HG03103 (cell line): ENCODE results near the gene CAPN9.

ENCODE experiments used
- ATAC-seq: cut with Tn5 transposase; IDR thresholded peaks from one replicate; pipeline ENCODE4 v1.9.1; 2021; ENCODE audit warnings: low read depth; ENCODE audit not compliant: unreplicated experiment

Gene CAPN9

DNA sequence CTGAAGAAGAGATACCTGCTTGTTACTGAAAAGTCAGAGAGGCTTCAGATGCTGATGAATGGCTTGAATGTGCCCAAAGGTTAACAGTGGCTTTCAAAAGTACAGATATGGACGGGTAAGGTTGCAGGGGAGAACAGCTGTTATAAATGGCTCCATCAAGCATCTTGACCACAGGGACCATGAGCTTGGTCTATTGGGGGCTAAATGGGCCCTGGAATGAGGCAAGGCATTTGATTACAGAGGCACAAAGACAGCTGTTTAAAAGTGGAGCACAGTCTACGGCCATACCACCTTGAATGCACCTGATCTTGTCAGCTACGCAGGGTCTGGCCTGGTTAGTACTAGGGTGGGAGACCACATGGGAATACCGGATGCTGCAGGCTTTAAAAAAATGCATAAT is 72.8 kb downstream of the CAPN9 start:
- ATAC-seq, result no peak

GRCh38 chr1:230820568-230820967 is 73.4 kb downstream of the CAPN9 start:
- ATAC-seq, result no peak

DNA sequence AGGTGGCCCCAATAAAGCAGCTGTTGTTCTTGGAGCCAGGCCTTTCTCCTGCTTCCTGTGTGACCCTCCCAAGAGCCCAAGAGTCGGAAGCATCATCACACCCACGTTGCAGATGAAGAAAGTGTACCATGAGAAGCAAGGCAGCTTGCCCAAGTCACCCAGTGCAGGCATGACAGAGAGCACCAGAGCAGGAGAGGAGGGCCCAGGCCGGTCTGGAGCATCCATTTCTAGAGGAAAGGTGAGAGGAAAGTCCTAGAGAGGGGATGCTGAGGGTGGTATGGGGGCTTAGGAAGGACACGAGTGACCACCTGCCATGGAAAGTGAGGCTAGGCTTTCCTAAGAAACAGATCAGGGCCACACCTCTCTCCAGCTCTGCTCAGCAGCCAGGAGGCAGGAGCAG is 74.2 kb downstream of the CAPN9 start:
- no peak for ATAC-seq

- ATAC-seq, result no peak
These were observed 74.9 kb downstream of the CAPN9 start for GRCh38 chr1:230822092-230822581.

- no peak for ATAC-seq
These were observed 76.2 kb downstream of the CAPN9 start for GRCh38 chr1:230823426-230823825.

GRCh38 chr1:230823931-230824381 is 76.8 kb downstream of the CAPN9 start:
- ATAC-seq, result no peak

DNA sequence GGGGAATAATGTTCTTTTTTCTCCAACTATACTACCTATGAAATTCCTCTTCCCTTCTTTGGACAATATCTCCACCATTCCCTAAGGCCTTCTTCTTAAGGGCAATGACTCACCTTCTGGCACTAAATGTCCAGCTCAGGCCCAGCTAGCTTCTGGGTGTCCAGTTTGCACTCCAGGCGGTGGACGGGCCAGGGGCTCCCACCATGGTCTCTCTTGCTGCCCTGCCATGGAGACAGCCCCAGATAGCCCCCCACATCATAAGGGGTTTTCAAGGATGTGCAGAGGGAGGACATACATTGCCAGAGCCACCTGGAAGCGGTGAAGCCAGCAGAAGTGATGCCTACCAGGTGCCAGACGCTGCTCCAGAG is 77.3 kb downstream of the CAPN9 start:
- no peak for ATAC-seq

DNA sequence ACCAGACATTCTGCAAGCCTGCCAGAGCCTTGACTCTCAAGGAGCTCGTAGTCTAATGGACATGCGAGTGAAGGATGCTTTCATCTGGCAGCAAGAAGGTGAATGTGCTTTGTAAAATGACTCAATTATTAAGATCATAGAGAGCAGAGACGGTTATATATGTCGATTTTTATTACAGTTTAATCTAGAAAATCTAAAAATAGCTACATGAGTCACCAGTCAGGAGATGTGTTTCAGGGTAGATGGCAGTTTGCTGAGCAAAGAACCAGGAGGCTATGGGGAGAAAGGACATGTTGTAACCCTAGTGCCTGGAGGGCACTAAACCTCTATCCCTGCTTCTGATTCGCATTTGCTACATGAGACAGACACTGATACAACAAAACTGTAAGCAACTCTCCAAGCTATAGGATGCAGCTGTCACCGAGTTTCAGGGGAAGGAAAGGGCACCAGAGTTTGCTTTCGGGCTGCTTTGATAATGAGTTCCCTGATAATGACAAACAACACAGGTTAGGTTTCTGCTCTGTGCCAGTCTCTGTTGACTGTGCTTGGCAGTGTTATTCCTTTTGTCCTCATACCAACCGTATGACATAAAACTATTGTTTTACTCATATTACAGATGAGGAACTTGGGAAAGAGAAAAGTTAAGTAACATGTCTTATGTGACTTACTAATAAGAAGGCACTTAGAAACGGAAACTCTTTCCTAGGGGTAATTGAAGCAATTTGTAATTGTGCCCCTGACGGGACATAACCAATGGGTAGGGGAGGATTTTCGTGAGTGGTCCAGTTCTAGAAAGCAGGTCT is 77.9 kb downstream of the CAPN9 start:
- no peak for ATAC-seq

DNA sequence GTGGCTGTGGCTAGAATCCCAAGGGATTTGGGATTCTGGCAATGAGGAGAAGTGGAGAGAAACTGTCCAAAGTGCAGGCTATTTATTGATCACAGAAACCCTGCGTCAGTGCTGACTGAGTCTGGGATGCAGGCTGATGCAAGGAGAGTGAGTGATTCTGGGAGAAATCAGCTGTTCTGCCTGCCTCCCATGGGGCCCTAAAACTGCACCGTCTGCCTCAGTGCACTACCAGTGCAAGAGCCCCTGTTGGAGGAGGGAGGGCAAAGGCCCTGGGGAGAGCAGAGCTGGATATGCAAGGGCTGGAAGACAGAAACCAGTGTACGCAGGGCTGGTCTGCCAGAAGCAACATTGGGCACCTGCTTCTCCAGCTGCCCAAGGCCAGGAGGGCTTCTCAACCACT is 78.6 kb downstream of the CAPN9 start:
- ATAC-seq, result no peak

- ATAC-seq, result no peak
These were observed 79.1 kb downstream of the CAPN9 start for GRCh38 chr1:230826166-230826875.

DNA sequence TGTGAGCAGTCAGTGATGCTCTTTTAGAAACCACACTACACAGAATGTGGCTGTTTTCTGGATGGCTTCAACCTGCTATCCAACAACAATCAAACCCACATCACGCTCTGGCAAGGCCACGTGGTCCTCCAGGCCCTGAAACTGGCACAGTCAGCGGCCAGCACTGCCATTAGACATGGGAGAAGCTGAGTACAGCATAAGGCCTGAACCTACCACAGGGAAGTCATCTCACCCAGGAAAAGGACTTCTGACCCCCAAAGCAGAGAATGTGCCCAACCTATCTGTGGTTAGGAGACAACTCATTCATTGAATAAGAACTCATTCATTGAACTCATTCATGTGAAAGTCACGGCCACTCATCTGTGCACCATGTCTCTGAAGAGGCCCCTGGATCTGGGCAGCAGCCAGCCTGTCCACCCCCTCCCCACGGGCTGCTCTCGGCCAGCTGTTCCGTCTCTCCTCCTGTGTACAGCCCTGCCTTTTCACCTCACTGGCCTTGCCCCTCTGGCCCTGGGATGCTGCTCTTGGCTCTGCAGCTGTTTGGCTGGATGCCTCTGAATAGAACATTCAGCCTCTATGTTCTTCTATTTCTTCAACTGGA is 80.0 kb downstream of the CAPN9 start:
- ATAC-seq, result no peak

- no peak for ATAC-seq
These were observed 80.6 kb downstream of the CAPN9 start for GRCh38 chr1:230827801-230828200.

DNA sequence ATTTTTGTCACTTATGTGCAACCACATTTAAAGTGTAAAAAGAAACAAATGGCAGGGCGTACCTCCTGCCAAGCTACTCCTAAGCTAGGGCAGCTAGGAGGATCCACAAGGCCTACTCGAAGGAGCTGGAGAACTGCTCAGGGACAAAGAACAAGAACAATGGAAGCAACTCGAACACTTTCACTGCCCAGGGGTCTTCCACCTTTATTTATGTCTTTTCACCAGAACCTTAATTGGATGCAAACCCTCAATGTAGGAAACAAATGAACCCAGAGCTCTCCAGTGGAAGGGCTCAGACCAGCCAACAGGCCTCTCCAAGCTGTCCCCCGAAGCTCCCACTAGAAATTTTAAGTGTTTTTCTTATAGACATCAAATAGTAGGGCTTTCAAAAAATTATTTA is 81.2 kb downstream of the CAPN9 start:
- ATAC-seq, result no peak

DNA sequence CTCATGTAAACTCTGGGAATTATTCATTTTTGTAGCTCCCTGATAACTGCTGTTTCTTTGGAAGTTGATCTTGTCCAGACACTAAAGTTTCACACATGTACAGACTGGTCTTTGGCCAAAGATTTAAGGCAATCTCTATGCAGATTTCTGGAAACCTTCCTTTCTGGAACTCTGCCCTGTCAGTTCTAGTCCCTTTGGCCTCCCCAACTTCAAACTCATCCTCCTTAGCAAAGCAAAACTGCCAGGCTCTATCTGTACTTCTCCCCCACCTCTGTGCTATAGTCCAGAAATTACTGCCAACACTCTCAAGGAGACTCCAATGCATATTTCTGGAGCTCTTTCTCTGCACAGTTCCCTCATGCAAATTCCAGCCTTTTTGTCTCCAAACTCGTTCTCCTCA is 84.6 kb downstream of the CAPN9 start:
- no peak for ATAC-seq

DNA sequence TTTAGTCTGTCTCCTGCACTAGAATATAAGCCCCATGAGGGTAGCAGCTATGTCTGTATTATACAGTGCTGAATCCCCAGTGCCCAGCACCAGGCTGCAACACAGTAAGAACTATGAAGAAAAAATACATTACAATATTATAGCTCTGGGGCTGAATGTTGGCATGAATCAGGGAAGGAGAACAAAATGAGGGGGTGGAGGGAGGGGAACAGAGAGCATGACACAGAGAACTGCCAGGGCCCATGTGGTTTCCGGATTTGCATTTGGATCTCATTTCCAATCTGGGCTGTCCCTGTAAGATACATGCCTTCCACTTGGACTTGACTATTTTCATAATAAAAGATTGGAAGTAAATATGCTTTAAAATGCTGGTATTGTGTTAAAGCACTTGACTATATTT is 85.3 kb downstream of the CAPN9 start:
- ATAC-seq, result no peak

- ATAC-seq, result no peak
These were observed 86.3 kb downstream of the CAPN9 start for GRCh38 chr1:230833511-230833910.

DNA sequence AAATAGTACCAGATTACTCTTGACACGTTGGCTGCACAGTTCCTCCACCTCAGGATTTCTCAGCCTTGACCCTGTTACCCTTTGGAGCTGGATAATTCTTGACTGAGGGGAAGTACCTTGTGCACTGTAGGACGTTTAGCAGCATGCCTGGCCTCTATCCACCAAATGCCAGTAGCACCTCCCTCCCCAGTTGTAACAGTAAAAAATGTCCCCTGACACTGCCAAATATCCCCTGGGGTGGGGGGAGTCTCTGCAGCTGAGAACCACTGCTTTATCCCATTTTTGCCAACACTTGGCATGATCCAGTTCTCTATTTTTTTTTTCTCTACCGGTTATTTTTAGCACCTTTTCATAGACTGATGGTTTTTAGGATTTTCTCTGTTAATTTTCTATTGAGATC is 87.1 kb downstream of the CAPN9 start:
- no peak for ATAC-seq

GRCh38 chr1:230836347-230836746 is 89.2 kb downstream of the CAPN9 start:
- no peak for ATAC-seq

DNA sequence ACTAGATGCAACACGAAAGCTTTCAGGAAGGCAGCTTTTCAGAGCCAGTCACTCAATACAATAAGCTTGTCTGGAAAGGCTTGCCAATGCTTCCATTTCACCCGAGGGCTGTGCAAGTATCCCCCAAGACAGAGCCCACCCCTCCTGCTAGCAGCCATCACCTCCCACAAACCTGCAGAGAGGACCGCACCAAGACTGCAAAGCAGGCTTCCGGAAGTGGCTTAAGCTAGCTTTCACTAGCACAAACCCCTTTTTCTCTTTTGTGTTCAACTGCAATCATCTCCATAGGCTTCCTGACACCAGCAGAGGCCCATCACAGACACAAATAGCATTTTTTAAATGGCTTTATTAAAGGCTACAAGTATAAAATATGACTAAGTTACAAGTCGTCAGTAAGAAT is 89.6 kb downstream of the CAPN9 start:
- ATAC-seq, result no peak

DNA sequence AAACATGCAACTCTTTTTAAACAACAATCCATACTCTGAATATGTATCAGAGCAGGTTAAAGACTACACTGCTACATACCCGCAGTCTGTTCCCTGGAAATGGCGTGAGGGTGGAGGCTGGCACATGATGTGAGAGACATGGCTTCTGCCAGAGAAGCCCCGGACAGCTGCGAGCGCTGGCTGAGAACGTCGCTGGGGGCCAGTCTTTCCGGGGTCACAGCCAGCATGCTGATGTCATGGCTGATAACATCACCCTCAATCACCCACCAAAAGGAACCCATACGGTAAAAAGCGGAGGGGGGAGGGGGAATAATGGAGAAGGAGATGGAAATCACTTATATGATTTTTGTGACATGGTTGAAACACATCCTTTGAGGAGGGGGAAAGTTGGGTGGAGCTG is 92.0 kb downstream of the CAPN9 start:
- no peak for ATAC-seq

DNA sequence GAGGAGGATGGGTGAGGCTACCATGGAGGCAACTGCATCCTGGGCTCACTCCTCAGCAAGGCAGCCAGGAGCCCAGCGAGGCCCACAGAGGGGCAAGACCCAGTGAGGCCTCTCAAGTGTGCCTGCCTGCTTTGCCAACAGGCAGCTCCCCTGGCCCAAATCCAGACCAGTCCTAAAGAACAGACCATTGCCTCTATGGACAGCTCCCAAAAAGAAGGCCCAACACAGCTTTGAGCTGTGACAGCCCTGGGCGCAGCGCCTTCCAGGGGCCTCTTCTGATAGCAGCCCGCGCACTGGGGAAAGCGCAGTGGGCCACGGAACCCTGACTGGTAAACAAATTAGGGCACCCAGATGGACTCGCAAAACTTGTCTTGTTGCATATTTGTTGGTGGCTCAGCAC is 95.6 kb downstream of the CAPN9 start:
- ATAC-seq, result no peak
